CD4-positive, alpha-beta T cell treated with Interleukin-21 for 1 hour (primary cell): ENCODE results near the gene MARCHF3.
"Not testable (repeated sequence)": the region's sequence is repeated elsewhere in the genome, so short reads cannot be mapped to it uniquely, and the experiment has no call there.

Experiments
- DNase-seq: peaks from one replicate; pipeline ENCODE4 v3.0.0-alpha.2; 2020

MARCHF3 gene

GRCh38 chr5:126947146-126948010 lies 83.0 kb downstream of the MARCHF3 start:
- DNase-seq, result no peak

DNA sequence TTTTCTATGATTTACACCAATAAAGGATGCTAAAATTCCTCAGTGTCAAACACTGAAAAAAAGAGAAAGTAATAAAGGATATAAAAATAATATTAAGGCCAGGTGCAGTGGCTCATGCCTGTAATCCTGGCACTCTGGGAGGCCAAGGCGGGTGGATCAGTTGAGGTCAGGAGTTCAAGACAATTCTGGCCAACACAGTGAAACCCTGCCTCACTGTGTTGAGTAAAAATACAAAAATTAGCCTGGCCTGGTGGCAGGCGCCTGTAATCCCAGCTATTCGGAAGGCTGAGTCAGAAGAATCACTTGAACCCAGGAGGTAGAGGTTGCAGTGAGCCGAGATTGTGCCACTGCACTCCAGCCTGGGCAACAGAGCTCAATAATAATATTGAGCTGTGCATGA lies 87.5 kb downstream of the MARCHF3 start:
- not testable (repeated sequence) for DNase-seq

DNA sequence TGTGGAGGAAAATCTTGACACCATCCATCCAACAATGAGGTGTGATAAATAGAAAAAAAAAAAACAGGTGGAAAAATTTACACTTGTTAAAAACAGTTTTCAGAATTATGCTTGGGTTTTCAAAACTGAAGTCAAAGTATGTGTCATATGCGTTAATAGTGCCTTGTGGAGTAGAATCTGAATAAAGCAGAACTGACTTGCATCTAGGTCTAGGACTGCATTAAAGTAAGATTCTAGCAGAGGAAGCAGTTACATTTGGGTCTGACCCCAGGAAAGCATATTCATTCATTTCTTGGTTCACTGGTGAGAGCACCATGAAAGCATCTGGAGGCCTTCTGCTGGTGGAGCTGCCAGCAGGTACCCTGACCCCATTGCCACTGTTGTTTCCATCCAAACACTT lies 89.0 kb downstream of the MARCHF3 start:
- no peak for DNase-seq

GRCh38 chr5:126939887-126940286 lies 90.5 kb downstream of the MARCHF3 start:
- DNase-seq, result no peak

DNA sequence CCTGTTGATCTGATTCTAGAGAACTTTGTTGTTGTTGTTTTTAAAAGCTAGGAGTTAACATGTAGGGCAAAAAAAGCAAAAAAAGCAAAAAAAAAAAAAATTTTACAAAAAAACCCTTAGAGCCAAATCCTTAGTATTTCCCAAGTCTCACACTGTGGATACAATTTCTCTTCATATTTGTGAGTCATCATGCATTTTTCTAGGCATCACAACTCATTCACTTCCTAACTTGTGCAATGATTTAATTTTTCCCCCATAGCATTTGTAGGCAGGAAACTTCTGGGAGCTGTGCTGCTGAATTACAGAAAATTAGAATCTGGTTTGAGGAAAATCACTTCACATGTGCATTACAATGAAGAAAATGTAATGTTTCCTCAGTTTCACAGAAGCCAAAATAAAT lies 91.9 kb downstream of the MARCHF3 start:
- DNase-seq, result no peak

GRCh38 chr5:126937771-126938170 lies 92.6 kb downstream of the MARCHF3 start:
- no peak for DNase-seq

- DNase-seq, result no peak
Measured at GRCh38 chr5:126936775-126937418, 93.5 kb downstream of the MARCHF3 start.

GRCh38 chr5:126931963-126932660 lies 98.2 kb downstream of the MARCHF3 start:
- DNase-seq, result no peak

GRCh38 chr5:126928041-126928440 lies 102.3 kb downstream of the MARCHF3 start:
- DNase-seq, result no peak

DNA sequence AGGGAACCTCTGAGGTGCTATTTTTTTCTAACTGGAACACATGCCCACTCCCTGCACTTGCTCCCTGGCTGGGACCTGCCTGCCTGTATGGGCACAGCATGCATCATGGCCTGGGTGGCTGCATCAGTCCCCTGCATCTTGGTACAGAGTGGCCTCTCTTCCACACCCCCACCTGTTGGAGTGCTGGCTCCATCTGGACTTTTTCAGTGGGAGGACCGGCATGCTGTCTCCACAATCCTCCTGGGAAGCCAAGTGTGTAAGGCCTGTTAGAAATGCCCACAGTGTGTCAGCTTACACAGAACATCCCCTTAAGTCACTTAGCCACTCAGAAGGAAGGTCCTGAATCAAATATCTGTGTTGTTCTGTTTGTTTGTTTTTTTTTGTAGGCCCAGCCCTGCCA lies 102.9 kb downstream of the MARCHF3 start:
- no peak for DNase-seq

- no peak for DNase-seq
Measured at GRCh38 chr5:126926187-126926586, 104.2 kb downstream of the MARCHF3 start.

DNA sequence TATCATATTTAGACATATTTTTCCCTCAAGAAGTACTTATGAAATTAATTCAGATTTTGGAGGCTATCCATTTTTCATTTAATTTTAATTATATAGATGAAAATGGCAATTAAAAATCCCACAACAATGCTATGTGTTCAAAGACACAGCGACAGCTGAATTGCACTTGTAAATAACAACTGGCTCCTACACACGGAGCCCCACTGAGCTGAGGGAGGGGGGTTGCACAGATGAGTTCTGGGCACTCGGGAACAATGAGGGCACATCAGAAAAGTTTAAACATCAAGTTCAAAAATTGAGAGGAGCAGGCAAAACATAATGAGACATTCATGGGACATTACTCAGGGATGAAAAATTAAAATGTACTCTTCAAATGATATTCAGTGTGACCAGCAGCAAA lies 104.9 kb downstream of the MARCHF3 start:
- DNase-seq, result no peak

DNA sequence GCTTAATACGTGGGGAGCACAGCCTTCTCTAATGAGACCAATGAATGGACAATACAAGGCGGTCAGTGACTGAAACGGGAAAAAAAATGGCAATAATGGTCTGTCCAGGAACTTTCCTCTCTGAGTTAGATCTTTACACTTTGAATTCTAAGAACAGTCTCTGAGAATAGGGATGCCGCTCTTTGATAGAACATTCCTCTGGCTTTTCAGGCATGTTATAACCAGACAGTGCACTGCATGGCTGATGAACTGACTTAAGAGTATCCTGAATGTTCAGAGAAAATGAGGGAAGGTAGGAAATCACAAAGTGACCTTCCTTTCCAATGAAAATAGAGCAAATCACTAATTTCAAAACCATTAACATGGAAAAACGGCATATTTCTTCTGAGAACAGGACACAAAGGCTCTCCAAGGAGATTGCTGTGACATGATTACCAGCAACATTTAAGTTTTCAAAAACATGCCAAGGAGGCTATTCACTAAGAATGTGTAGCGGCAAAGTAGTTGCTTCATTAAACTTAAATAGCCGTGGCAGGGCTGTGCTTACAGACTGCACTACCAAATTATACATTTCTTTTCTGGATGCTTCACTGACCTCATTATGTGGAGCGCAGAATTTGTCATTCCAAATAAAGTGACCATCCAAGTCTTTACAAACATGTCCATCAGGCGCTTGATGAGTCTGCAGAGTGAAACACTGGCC lies 105.9 kb downstream of the MARCHF3 start:
- no peak for DNase-seq

GRCh38 chr5:126921241-126922091 lies 108.9 kb downstream of the MARCHF3 start:
- no peak for DNase-seq

GRCh38 chr5:126920291-126920690 lies 110.1 kb downstream of the MARCHF3 start:
- no peak for DNase-seq

DNA sequence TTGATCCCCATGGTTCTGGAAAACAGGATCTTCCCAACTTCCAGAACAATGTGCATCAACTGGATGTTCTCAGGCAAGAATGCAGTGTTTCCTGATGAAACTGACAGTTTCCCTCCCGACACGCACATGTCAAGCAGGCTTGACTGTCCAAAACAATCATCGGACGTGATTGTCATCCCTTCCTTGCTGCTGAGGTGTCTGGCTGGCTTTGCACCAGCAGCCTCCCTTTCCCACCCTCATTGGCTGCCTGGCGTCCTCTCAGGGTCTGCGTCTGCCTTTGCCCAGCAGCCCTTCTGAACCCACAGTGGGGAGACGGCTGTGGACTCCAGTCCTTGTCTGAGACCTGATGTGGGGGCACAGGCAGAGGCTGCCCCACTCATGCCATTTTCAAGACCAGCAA lies 110.8 kb downstream of the MARCHF3 start:
- no peak for DNase-seq

DNA sequence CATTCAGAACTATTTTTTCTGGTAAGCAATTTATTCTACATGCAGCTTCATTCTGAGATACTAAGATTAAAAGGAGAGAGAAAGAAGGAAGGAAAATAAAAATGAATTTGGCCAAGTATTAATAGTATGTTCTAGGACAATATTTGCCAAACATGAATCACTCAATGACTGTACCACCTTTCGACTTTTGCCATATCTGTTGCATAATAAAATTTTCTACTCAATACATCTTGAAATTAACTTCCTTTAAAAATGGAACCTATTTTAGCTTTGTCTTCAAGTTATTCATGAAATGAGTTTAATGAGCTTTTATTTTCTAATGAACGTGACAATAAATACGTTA lies 111.8 kb downstream of the MARCHF3 start:
- DNase-seq, result no peak

- DNase-seq, result no peak
Measured at GRCh38 chr5:126917918-126918614, 112.3 kb downstream of the MARCHF3 start.

GRCh38 chr5:126915496-126915895 lies 114.9 kb downstream of the MARCHF3 start:
- no peak for DNase-seq

- DNase-seq, result no peak
Measured at GRCh38 chr5:126914801-126915436, 115.4 kb downstream of the MARCHF3 start.

DNA sequence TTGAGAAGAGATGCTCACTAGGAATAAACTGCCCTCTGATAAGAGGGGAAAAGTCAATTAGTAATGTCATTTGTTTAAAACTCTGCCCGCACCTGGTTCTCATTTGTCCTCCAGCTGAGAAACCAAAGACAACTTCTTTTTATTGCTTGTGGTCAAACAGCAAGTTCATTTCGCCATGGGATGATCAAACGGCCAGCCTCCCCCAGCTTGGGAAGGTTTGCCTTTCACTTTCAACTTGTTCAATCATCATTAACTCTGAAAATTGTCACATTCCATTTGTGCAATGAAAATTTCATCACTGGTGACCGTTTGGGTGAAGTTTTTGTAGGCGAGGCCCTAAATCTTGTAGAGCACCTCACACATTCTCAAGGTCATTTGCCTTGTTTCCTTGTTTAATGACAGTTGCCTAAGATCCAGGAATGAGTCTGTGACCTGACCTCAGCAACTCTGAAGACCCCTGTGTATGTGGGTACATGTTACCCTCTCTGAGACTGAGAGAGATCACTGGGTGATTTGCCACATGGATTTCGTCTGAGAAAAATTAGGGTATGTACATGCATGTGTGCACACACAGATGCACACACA lies 117.7 kb downstream of the MARCHF3 start:
- no peak for DNase-seq
